Colonic mucosa (tissue), 4 donors: ENCODE data around the gene TEX52. TPM values are rescaled to one million over a fixed set of nuclear protein-coding genes. Genes with fewer than 3 reads are reported as not detected.
A peak's percentile ranks its signal among the peaks of the same experiment; 100 is the strongest.

ENCODE experiments used
- DNase-seq: peaks from one replicate; pipeline ENCODE4 v3.0.0-alpha.2; 2020
- H3K27ac ChIP-seq: fragments of 200-600 bp; one replicate; pipeline ENCODE4 v1.8.0; 2021
- H3K27me3 ChIP-seq: fragments of 200-600 bp; one replicate; pipeline ENCODE4 v1.8.0; 2021
- H3K36me3 ChIP-seq: fragments of 200-600 bp; one replicate; pipeline ENCODE4 v1.8.0; 2021
- H3K4me1 ChIP-seq: fragments of 200-600 bp; one replicate; pipeline ENCODE4 v1.8.0; 2021; ENCODE audit warnings: mild to moderate bottlenecking
- H3K4me3 ChIP-seq: fragments of 200-600 bp; one replicate; pipeline ENCODE4 v1.8.0; 2021
- H3K9ac ChIP-seq, 2 donors: one replicate each; pipeline ENCODE4 v1.7.0; 2013; ENCODE audit warnings: control low read depth in 2 of 2, low read depth in 2 of 2, low read length in 2 of 2
- H3K9me3 ChIP-seq: fragments of 200-600 bp; one replicate; pipeline ENCODE4 v1.8.0; 2021
- intact Hi-C: fragments of 100-400 bp; cut with DNase I; formaldehyde crosslinking; loops from one replicate; pipeline ENCODE4 v1.14.1; 2022
- total RNA-seq, 2 donors: library from RNA; stranded (reverse); fragmentation: NEBNext Ultra II Directional in 1 of 2; extraction: Animal tissue kit (Norgen Biotek cat#: 25700) in 1 of 2; gene quantifications; one replicate each; pipeline ENCODE4 v1.2.1, GENCODE V29; 2021
- TF ChIP-seq, protein P1 (sequence below): fragments of 200-600 bp; IDR thresholded peaks from one replicate; pipeline ENCODE4 v1.8.0; 2022; ENCODE audit warnings: antibody characterized with exemption, mild to moderate bottlenecking
- donor health status: healthy.
- donor health status: DM: no; HTN: no; CAD: no.
- donor health status: DM: no; HTN: no; CAD: no.

Gene TEX52
- total RNA-seq, 2 donors from 2014 or later: not detected

DNA sequence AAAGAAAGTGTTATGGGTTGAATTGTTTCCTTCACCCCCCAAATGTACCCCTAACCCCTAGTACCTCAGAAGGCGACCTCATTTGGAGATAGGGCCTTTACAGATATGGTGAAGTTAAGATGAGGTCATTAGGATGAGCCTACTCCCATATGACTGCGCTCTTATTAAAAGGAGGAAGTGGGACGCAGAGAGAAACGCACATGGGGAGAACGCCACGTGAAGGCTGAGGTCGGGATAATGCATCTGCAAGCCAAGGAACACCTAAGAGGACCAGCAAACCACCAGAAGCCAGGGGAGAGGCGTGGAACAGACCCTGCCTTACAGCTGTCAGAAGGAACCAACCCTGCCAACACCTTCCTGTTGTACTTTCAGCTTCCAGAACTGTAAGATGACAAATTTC lies 20.3 kb downstream of the TEX52 start:
- TF ChIP-seq, protein P1, sequence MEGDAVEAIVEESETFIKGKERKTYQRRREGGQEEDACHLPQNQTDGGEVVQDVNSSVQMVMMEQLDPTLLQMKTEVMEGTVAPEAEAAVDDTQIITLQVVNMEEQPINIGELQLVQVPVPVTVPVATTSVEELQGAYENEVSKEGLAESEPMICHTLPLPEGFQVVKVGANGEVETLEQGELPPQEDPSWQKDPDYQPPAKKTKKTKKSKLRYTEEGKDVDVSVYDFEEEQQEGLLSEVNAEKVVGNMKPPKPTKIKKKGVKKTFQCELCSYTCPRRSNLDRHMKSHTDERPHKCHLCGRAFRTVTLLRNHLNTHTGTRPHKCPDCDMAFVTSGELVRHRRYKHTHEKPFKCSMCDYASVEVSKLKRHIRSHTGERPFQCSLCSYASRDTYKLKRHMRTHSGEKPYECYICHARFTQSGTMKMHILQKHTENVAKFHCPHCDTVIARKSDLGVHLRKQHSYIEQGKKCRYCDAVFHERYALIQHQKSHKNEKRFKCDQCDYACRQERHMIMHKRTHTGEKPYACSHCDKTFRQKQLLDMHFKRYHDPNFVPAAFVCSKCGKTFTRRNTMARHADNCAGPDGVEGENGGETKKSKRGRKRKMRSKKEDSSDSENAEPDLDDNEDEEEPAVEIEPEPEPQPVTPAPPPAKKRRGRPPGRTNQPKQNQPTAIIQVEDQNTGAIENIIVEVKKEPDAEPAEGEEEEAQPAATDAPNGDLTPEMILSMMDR: no peak
- DNase-seq: no peak
- intact Hi-C loops: no loop called here
- H3K36me3 ChIP-seq: no peaks in the 10 kb centered on the region
- H3K27ac ChIP-seq: no peak overlapping the region
- H3K9ac ChIP-seq: no peak overlapping the region
- H3K4me1 ChIP-seq: no peaks in the 10 kb centered on the region
- H3K9me3 ChIP-seq: no peaks in the 10 kb centered on the region
- H3K27me3 ChIP-seq: no peaks in the 10 kb centered on the region
- no peak overlapping the region for H3K4me3 ChIP-seq

DNA sequence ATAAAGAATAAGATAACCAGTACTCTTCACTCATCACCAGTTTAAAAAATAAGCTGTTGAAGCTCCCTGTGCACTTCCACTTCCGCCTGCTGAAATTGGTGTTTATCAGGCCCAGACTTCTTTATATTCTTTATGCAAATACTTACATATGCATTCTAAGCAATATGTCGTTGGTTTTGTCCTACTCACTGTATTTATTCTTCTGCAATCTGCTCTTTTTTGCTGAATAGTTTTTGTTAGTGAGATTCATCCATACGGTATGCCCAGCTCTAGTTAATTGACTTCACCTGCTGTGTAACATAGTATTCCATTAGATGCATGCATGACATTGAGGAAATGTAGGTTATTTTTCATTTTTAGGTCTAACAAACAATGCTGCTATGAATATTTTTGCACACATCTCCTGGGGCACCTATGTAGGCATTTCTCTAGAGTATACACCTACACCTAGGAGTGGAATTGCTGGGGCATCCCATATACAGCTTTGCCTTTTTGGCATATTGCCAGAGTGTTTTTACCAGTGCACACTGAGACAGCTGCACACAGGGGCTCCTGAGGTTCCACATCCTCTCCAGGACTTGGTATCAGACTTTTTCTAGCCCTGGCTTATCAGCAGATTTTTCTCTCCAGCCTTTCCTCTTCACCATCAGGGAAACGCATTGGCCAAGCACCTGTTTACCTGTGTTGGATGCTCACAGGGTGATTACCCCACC lies 21.0 kb downstream of the TEX52 start:
- H3K27me3 ChIP-seq: no peaks in the 10 kb centered on the region
- H3K4me3 ChIP-seq: no peak overlapping the region
- H3K36me3 ChIP-seq: no peaks in the 10 kb centered on the region
- H3K27ac ChIP-seq: no peak overlapping the region
- TF ChIP-seq, protein P1: no peak
- DNase-seq: no peak
- intact Hi-C loops: no loop called here
- no peaks in the 10 kb centered on the region for H3K9me3 ChIP-seq
- no peaks in the 10 kb centered on the region for H3K4me1 ChIP-seq
- no peak overlapping the region for H3K9ac ChIP-seq

- intact Hi-C loops: no loop called here
- TF ChIP-seq, protein P1: no peak
- H3K4me3 ChIP-seq: no peak within 1 kb of the TSS
- no peaks in the 10 kb centered on the region for H3K36me3 ChIP-seq
- H3K27ac ChIP-seq: no peak within 1 kb of the TSS
- H3K9ac ChIP-seq: peak within 1 kb of the TSS in 1 of 2 donors; percentile 50
- H3K27me3 ChIP-seq: no peaks in the 10 kb centered on the region
- no peak for DNase-seq
- no peaks in the 10 kb centered on the region for H3K4me1 ChIP-seq
- H3K9me3 ChIP-seq: no peaks in the 10 kb centered on the region
These were observed 22.0 kb downstream of the TEX52 start, which contains the start of gene NRIP2 for GRCh38 chr12:2834581-2835491. Gene NRIP2 (minus strand): TSS chr12:2835035. CDS start chr12:2834983, 52 bp downstream.

DNA sequence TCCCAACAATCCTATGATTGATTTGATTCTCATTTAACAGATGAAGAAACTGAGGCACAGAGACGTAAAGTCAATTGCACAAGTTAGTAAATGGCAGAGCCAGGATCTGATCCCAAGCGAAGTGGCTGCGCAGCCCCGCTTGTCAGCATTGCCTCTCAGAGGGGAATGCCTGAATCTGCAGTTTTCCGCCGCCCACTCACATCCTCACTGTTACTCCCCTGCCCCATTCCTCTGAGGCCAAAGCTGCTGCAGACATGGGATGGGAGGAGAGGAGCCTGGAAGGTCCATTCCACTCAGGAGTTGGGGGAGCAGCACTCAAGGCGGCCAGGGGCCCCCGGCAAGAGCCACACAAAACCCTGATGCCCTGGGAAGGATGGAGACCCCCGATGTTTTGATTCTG lies 23.0 kb downstream of the TEX52 start:
- Histone ChIP-seq H3K27ac (no peak overlapping the region), H3K36me3 (no peaks in the 10 kb centered on the region), H3K4me1 (no peaks in the 10 kb centered on the region), H3K9ac (no peak overlapping the region), H3K9me3 (no peaks in the 10 kb centered on the region), H3K27me3 (no peaks in the 10 kb centered on the region), H3K4me3 (no peak overlapping the region)
- TF ChIP-seq, protein P1: no peak
- no peak for DNase-seq
- intact Hi-C loops: no loop called here

- Histone ChIP-seq H3K27ac (no peak overlapping the region), H3K4me3 (no peak overlapping the region)
These were observed 23.5 kb downstream of the TEX52 start for GRCh38 chr12:2833327-2833726.

More at GRCh38 chr12:2833327-2833726, 23.5 kb downstream of the TEX52 start:
- Histone ChIP-seq H3K27me3 (no peaks in the 10 kb centered on the region), H3K4me1 (no peaks in the 10 kb centered on the region), H3K9ac (no peak overlapping the region), H3K9me3 (no peaks in the 10 kb centered on the region), H3K36me3 (no peaks in the 10 kb centered on the region)
- TF ChIP-seq, protein P1: no peak
- DNase-seq: no peak
- intact Hi-C loops: no loop called here
